B cell (primary cell): ENCODE data around the gene TAS2R4. TPM values are rescaled to one million over a fixed set of nuclear protein-coding genes. Genes with fewer than 3 reads are reported as not detected.

Experiments used
- ATAC-seq: fragments of 200-7000 bp; cut with Tn5 transposase; one replicate; pipeline ENCODE4 v1.10.0; 2021; ENCODE audit warnings: low read depth, mild to moderate bottlenecking, moderate number of reproducible peaks, moderate library complexity
- CTCF ChIA-PET: fragments of 350-600 bp; sonication (Branson Sonifier 250); formaldehyde crosslinking; loops from one replicate; lab custom pipeline; 2021; ENCODE audit warnings: antibody characterized with exemption, inconsistent platforms; lab: Charles Lee
- POLR2A ChIA-PET: fragments of 350-600 bp; sonication (Branson Sonifier 250); formaldehyde crosslinking; loops from one replicate; lab custom pipeline; 2021; ENCODE audit warnings: antibody characterized with exemption; lab: Charles Lee
- DNase-seq: peaks from one replicate; pipeline ENCODE4 v3.0.0; 2013
- H2AFZ ChIP-seq: 2 replicates; pipeline ENCODE4 v1.6.1; 2012; ENCODE audit warnings: mild to moderate bottlenecking, low read depth, low read length; ENCODE audit not compliant: insufficient read depth, poor library complexity, severe bottlenecking
- H3K27ac ChIP-seq, 2 donors: 1 replicate in 1 of 2; 2 replicates in 1 of 2; pipeline ENCODE4 v1.5.1; 2012 to 2013; ENCODE audit warnings: low read length in 2 of 2, mild to moderate bottlenecking in 2 of 2, moderate library complexity in 1 of 2
- H3K27me3 ChIP-seq, 4 experiments: fragments of 200-600 bp in 1 of 4; sonication (generic) in 1 of 4; replicated peaks in 1 of 4; 1 replicate in 2 of 4; 2 replicates in 2 of 4; pipeline versions ENCODE4 v1.6.1 to v1.7.0; 2013 to 2016; ENCODE audit warnings: low read length in 3 of 4, mild to moderate bottlenecking in 2 of 4, mixed read lengths in 1 of 4, moderate library complexity in 1 of 4; ENCODE audit not compliant: insufficient read depth in 4 of 4, control insufficient read depth in 3 of 4; ENCODE audit errors: control extremely low read depth in 1 of 4
- H3K36me3 ChIP-seq, 2 experiments: replicated peaks in 1 of 2; 1 replicate in 1 of 2; 2 replicates in 1 of 2; pipeline versions ENCODE4 v1.6.1 to v1.7.1; 2013; ENCODE audit warnings: low read length in 1 of 2; ENCODE audit not compliant: insufficient read depth in 2 of 2, control insufficient read depth in 1 of 2; ENCODE audit errors: control extremely low read depth in 1 of 2, extremely low read depth in 1 of 2
- H3K4me1 ChIP-seq, 2 donors: fragments of 200-600 bp in 1 of 2; sonication (generic) in 1 of 2; 1 replicate in 1 of 2; 2 replicates in 1 of 2; pipeline versions ENCODE4 v1.5.1 to v1.6.1; 2013 to 2017; ENCODE audit warnings: low read length in 2 of 2; ENCODE audit not compliant: control insufficient read depth in 2 of 2, insufficient read depth in 2 of 2
- H3K4me2 ChIP-seq: replicated peaks from 2 replicates; pipeline ENCODE3; 2012; ENCODE audit warnings: mild to moderate bottlenecking, low read depth, low read length; ENCODE audit not compliant: poor library complexity, severe bottlenecking
- H3K4me3 ChIP-seq, 5 experiments: fragments of 200-600 bp in 1 of 5; sonication (generic) in 1 of 5; 1 replicate in 3 of 5; 2 replicates in 2 of 5; pipeline versions ENCODE4 v1.5.1 to v1.7.0; 2011 to 2016; ENCODE audit warnings: low read length in 4 of 5, mild to moderate bottlenecking in 4 of 5, low read depth in 2 of 5, control low read depth in 1 of 5, moderate library complexity in 1 of 5; ENCODE audit not compliant: insufficient read depth in 1 of 5; ENCODE audit errors: control extremely low read depth in 1 of 5, extremely low read depth in 1 of 5
- H3K79me2 ChIP-seq: fragments of 200-600 bp; sonication (generic); one replicate; pipeline ENCODE4 v1.6.0; 2016; ENCODE audit warnings: low read length; ENCODE audit not compliant: control insufficient read depth, insufficient read depth
- H3K9ac ChIP-seq: fragments of 200-600 bp; sonication (generic); 2 replicates; pipeline ENCODE4 v1.6.1; 2017; ENCODE audit warnings: mild to moderate bottlenecking, low read length, moderate library complexity
- H3K9me3 ChIP-seq, 3 donors: one replicate each; pipeline versions ENCODE4 v1.6.1 to v1.7.1; 2013; ENCODE audit warnings: low read length in 2 of 3; ENCODE audit not compliant: control insufficient read depth in 2 of 3, insufficient read depth in 1 of 3; ENCODE audit errors: control extremely low read depth in 1 of 3
- H4K20me1 ChIP-seq: 2 replicates; pipeline ENCODE4 v1.6.0; 2012; ENCODE audit warnings: mild to moderate bottlenecking, low read length; ENCODE audit not compliant: insufficient read depth, control insufficient read depth, poor library complexity, severe bottlenecking
- H3K27ac Mint-ChIP-seq: one replicate; pipeline ENCODE4 v1.8.0; 2021; ENCODE audit warnings: mixed read lengths
- H3K27me3 Mint-ChIP-seq: one replicate; pipeline ENCODE4 v1.8.0; 2021; ENCODE audit warnings: mixed read lengths
- H3K4me1 Mint-ChIP-seq: one replicate; pipeline ENCODE4 v1.8.0; 2021; ENCODE audit warnings: mixed read lengths
- H3K4me3 Mint-ChIP-seq: one replicate; pipeline ENCODE4 v1.8.0; 2021; ENCODE audit warnings: mixed read lengths
- H3K9me3 Mint-ChIP-seq: one replicate; pipeline ENCODE4 v1.8.0; 2022; ENCODE audit warnings: mixed read lengths; ENCODE audit not compliant: insufficient read depth
- EZH2 ChIP-seq: IDR thresholded peaks from 2 replicates; pipeline ENCODE4 v1.6.1; 2012; ENCODE audit warnings: borderline replicate concordance, low read depth, mild to moderate bottlenecking, moderate library complexity, low read length; ENCODE audit not compliant: insufficient read depth, poor library complexity, severe bottlenecking
- WGBS: methylation state at CpG from one replicate; pipeline ENCODE4 v1.1.5; 2013; ENCODE audit warnings: missing lambda C conversion rate; ENCODE audit not compliant: insufficient coverage; 5-methylcytosine and 5-hydroxymethylcytosine counted together
- intact Hi-C: fragments of 100-400 bp; cut with micrococcal nuclease; formaldehyde crosslinking; loops from one replicate; pipeline ENCODE4 v1.10.0; 2022
- polyA plus RNA-seq: library from polyadenylated mRNA; depleted of rRNA; stranded (reverse); fragments of >200 nt; gene quantifications from 2 replicates; pipeline ENCODE4 v1.2.3, GENCODE V29; 2012
- total RNA-seq, 2 donors: library from RNA; stranded (reverse); fragments of 120-200 nt in 1 of 2; gene quantifications; 1 replicate in 1 of 2; 2 replicates in 1 of 2; pipeline versions ENCODE4 v1.2.3 to v1.2.4, GENCODE V29; 2013 to 2022
- TF ChIP-seq, protein P1 (sequence below): fragments of 200-600 bp; IDR thresholded peaks from one replicate; pipeline ENCODE4 v1.8.0; 2022; ENCODE audit warnings: antibody characterized with exemption, mild to moderate bottlenecking

TAS2R4 gene
- total and polyA plus RNA-seq, 2 donors (not counting 1 experiment from before 2014, with no cell fraction given) = 0.39 to 5.4 TPM

DNA sequence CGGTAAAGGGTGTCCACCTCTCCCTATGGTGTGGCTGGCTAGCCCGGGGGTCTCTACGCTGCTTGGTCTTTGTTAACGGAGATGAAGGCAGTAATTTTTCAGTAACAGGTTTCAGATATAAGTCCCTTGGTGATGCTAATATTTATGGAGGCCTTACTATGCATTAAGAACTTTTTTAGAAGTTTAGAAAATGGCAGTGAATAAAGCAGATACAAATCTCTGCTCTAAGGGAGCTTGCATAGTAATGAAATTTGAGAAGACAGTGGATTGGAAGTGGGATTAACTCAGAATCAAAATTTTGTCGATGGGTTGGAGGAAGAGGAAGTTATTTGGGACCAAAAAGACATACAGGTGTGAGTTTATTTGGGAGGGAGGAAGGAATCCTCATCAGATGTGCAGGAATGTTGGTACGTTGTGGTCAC lies 37.9 kb upstream of the TAS2R4 start:
- Mint-ChIP-seq H3K9me3 (no peaks in the 10 kb centered on the region), H3K4me3 (peak overlapping the region; percentile 95), H3K27me3 (no peaks in the 10 kb centered on the region), H3K4me1 (peaks cover 37% of the 10 kb centered on the region), H3K27ac (peak overlapping the region; percentile 97)
- Histone ChIP-seq H2AFZ (peak overlapping the region; percentile 79), H3K4me3 (peak overlapping the region; percentile 66 to 93 (median 90)), H4K20me1 (peaks cover under 1% of the 10 kb centered on the region), H3K4me1 (peaks cover 19 to 20% of the 10 kb centered on the region in 2 donors), H3K27ac (peak overlapping the region; percentile 84 to 92), H3K36me3 (peaks cover 11 to 32% of the 10 kb centered on the region in 2 experiments), H3K4me2 (peak overlapping the region; percentile 61), H3K79me2 (peaks cover 29% of the 10 kb centered on the region), H3K9me3 (no peaks in the 10 kb centered on the region), H3K27me3 (no peaks in the 10 kb centered on the region), H3K9ac (peak overlapping the region; percentile 72)
- ATAC-seq = no peak
- TF ChIP-seq EZH2 = no peak
- TF ChIP-seq, protein P1, sequence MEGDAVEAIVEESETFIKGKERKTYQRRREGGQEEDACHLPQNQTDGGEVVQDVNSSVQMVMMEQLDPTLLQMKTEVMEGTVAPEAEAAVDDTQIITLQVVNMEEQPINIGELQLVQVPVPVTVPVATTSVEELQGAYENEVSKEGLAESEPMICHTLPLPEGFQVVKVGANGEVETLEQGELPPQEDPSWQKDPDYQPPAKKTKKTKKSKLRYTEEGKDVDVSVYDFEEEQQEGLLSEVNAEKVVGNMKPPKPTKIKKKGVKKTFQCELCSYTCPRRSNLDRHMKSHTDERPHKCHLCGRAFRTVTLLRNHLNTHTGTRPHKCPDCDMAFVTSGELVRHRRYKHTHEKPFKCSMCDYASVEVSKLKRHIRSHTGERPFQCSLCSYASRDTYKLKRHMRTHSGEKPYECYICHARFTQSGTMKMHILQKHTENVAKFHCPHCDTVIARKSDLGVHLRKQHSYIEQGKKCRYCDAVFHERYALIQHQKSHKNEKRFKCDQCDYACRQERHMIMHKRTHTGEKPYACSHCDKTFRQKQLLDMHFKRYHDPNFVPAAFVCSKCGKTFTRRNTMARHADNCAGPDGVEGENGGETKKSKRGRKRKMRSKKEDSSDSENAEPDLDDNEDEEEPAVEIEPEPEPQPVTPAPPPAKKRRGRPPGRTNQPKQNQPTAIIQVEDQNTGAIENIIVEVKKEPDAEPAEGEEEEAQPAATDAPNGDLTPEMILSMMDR = peak; percentile 17
- CTCF ChIA-PET = interaction anchor here (1.0 to 7.6 kb wide), 14 partner anchors 23 to 1065 kb away, joined by 3 to 66 read pairs (median 4); partner anchors contain the start of genes ADCK2, DENND11, MRPS33 and WEE2
- no peak for DNase-seq
- WGBS = 0% methylated on average over 1 of the region's 6 CpGs
- intact Hi-C loops = loop anchor here (1.0 to 5.0 kb wide), 7 partner anchors 37 to 1561 kb away; partner anchors contain the start of genes AGK, BRAF and KDM7A
- POLR2A ChIA-PET = interaction anchor here (0.8 to 2.2 kb wide), 3 partner anchors 37 to 1260 kb away, joined by 3 to 21 read pairs (median 7); partner anchors contain the start of genes DENND11 and MRPS33

DNA sequence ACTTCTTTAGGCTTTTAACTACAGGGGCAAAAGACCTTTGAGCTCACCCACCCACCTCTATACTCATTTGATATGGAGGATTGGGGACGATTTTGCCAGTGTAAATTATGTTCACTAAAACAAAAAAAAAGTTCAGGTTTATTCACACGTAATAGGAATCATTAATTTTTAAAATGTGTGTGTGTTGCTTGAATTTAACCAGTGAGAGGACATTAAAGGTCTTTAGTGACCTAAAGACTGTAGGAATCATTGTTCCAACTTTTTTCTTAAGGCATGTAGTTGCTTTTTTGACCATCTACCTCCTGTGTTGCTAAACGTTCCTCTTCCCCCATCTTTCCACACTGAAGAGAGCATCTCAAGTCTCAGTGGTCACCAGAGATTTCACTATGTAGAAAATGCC lies 37.2 kb upstream of the TAS2R4 start:
- Histone ChIP-seq H3K4me1 (peaks cover 19 to 20% of the 10 kb centered on the region in 2 donors), H3K79me2 (peaks cover 29% of the 10 kb centered on the region), H3K4me3 (peak overlapping the region in 1 of 5 experiments; percentile 66), H3K27ac (peak overlapping the region in 1 of 2 donors; percentile 92), H3K4me2 (peak overlapping the region; percentile 61), H4K20me1 (peaks cover 6% of the 10 kb centered on the region), H3K9ac (peak overlapping the region; percentile 72), H3K27me3 (no peaks in the 10 kb centered on the region), H3K36me3 (peaks cover 12 to 38% of the 10 kb centered on the region in 2 experiments), H2AFZ (no peak overlapping the region), H3K9me3 (no peaks in the 10 kb centered on the region)
- intact Hi-C loops = loop anchor here (2.0 to 5.0 kb wide), 2 partner anchors 814 to 1562 kb away; partner anchors contain the start of genes BRAF and KDM7A
- Mint-ChIP-seq H3K9me3 (no peaks in the 10 kb centered on the region), H3K27me3 (no peaks in the 10 kb centered on the region), H3K27ac (peak overlapping the region; percentile 74), H3K4me1 (peaks cover 37% of the 10 kb centered on the region), H3K4me3 (peak overlapping the region; percentile 71)
- TF ChIP-seq, protein P1 = no peak
- no peak for TF ChIP-seq EZH2
- ChIA-PET CTCF (interaction anchor here (1.7 to 7.6 kb wide), 5 partner anchors 43 to 725 kb away, joined by 5 to 66 read pairs (median 11); partner anchors contain the start of gene MRPS33), POLR2A (interaction anchor here (2.2 kb wide), 1 partner anchor 37 kb away, joined by 21 read pairs; the partner anchor contains the start of gene DENND11)
- no peak for DNase-seq
- no peak for ATAC-seq
- 85% methylated on average over 1 of the region's 3 CpGs for WGBS
